Endothelial cell of umbilical vein (primary cell): Measurements from ENCODE around the gene BRD1. TPM values are rescaled to one million over a fixed set of nuclear protein-coding genes. Genes with fewer than 3 reads are reported as not detected.

Source experiments
- BruUV-seq: library from RNA; stranded (reverse); fragments of 400-500 nt; replicated peaks from 2 replicates; lab custom pipeline; 2021; lab: Mats Ljungman, UMichigan
- CTCF ChIA-PET: fragments of 300-600, 350-600 bp; sonication (Branson Sonifier 250); formaldehyde crosslinking; loops from one replicate; lab custom pipeline; 2021; ENCODE audit warnings: antibody characterized with exemption, inconsistent platforms; lab: Charles Lee
- POLR2A ChIA-PET: fragments of 300-600, 350-600 bp; sonication (Branson Sonifier 250); formaldehyde crosslinking; loops from one replicate; lab custom pipeline; 2021; ENCODE audit warnings: antibody characterized with exemption, inconsistent platforms; lab: Charles Lee
- DNase-seq: peaks from one replicate; pipeline ENCODE4 v3.0.0-alpha.2; 2011; ENCODE audit warnings: low read depth, low spot score
- FAIRE-seq: peaks from 2 replicates; lab custom pipeline; 2011; peaks lifted over from hg19 to GRCh38; lab: Jason Lieb, UNC
- H2AFZ ChIP-seq: 2 replicates; pipeline ENCODE4 v1.6.0; 2012; ENCODE audit warnings: low read depth, low read length, control low read depth, inconsistent platforms
- H3K27ac ChIP-seq: 2 replicates; pipeline ENCODE4 v1.5.1; 2011; ENCODE audit warnings: low read depth, mild to moderate bottlenecking, control low read depth, low read length, moderate library complexity; ENCODE audit not compliant: insufficient read depth
- H3K27me3 ChIP-seq, 2 experiments: 2 replicates each; pipeline versions ENCODE4 v1.6.0 to v1.6.1; 2011; ENCODE audit warnings: low read length in 2 of 2, mixed read lengths in 1 of 2; ENCODE audit not compliant: control insufficient read depth in 2 of 2, insufficient read depth in 2 of 2
- H3K36me3 ChIP-seq, 2 experiments: 2 replicates in 1 of 2; 3 replicates in 1 of 2; pipeline ENCODE4 v1.5.1; 2011; ENCODE audit warnings: low read length in 2 of 2, mild to moderate bottlenecking in 1 of 2, moderate library complexity in 1 of 2; ENCODE audit not compliant: control insufficient read depth in 2 of 2, insufficient read depth in 2 of 2; ENCODE audit errors: extremely low read depth in 1 of 2
- H3K4me1 ChIP-seq: 3 replicates; pipeline ENCODE4 v1.5.1; 2011; ENCODE audit warnings: mild to moderate bottlenecking, low read length; ENCODE audit not compliant: control insufficient read depth, insufficient read depth; ENCODE audit errors: extremely low read depth
- H3K4me2 ChIP-seq: 2 replicates; pipeline ENCODE4 v1.6.1; 2011; ENCODE audit warnings: low read length, control low read depth, mixed read lengths; ENCODE audit not compliant: insufficient read depth
- H3K4me3 ChIP-seq, 3 experiments: fragments of 200-600 bp in 1 of 3; sonication (generic), shearing (Covaris generic) in 1 of 3; replicated peaks in 1 of 3; 2 replicates each; pipeline ENCODE4 v1.5.1; 2011 to 2016; ENCODE audit warnings: control low read depth in 3 of 3, low read length in 3 of 3, mild to moderate bottlenecking in 2 of 3, inconsistent platforms in 1 of 3, low read depth in 1 of 3, moderate library complexity in 1 of 3; ENCODE audit not compliant: insufficient read depth in 1 of 3
- H3K79me2 ChIP-seq: 2 replicates; pipeline ENCODE4 v1.6.0; 2012; ENCODE audit warnings: low read length, inconsistent platforms; ENCODE audit not compliant: control insufficient read depth, insufficient read depth
- H3K9ac ChIP-seq: replicated peaks from 2 replicates; pipeline ENCODE3; 2011; ENCODE audit warnings: low read length, control low read depth; ENCODE audit not compliant: insufficient read depth; ENCODE audit errors: extremely low read depth
- H3K9me1 ChIP-seq: replicated peaks from 3 replicates; pipeline ENCODE4 v1.6.0; 2011; ENCODE audit warnings: mild to moderate bottlenecking, low read length; ENCODE audit not compliant: control insufficient read depth, insufficient read depth; ENCODE audit errors: extremely low read depth
- H3K9me3 ChIP-seq: replicated peaks from 2 replicates; pipeline ENCODE4 v1.5.1; 2012; ENCODE audit warnings: low read length, inconsistent platforms; ENCODE audit not compliant: control insufficient read depth, insufficient read depth
- H4K20me1 ChIP-seq: replicated peaks from 2 replicates; pipeline ENCODE3; 2011; ENCODE audit warnings: mild to moderate bottlenecking, low read length; ENCODE audit not compliant: control insufficient read depth, insufficient read depth; ENCODE audit errors: extremely low read depth
- CTCF ChIP-seq, 2 donors: IDR thresholded peaks; 1 replicate in 1 of 2; 2 replicates in 1 of 2; pipeline ENCODE4 v1.5.1; 2011; ENCODE audit warnings: low read length in 2 of 2, mild to moderate bottlenecking in 2 of 2, moderate library complexity in 2 of 2, control low read depth in 1 of 2, inconsistent platforms in 1 of 2, low read depth in 1 of 2; ENCODE audit not compliant: insufficient read depth in 1 of 2; ENCODE audit errors: extremely low read depth in 1 of 2
- EZH2 ChIP-seq: IDR thresholded peaks from 2 replicates; pipeline ENCODE4 v1.6.1; 2012; ENCODE audit warnings: borderline replicate concordance, low read depth, mild to moderate bottlenecking, moderate library complexity, low read length, inconsistent platforms; ENCODE audit not compliant: severe bottlenecking
- FOS ChIP-seq: IDR thresholded peaks from 2 replicates; pipeline ENCODE4 v1.6.1; 2011; ENCODE audit warnings: mild to moderate bottlenecking, low read length, moderate library complexity, borderline replicate concordance; ENCODE audit not compliant: insufficient read depth
- GATA2 ChIP-seq: IDR thresholded peaks from 2 replicates; pipeline ENCODE4 v1.7.0; 2011; ENCODE audit warnings: low read depth, mild to moderate bottlenecking, moderate library complexity, mixed read lengths, low read length; ENCODE audit not compliant: insufficient read length, insufficient read depth
- JUN ChIP-seq: IDR thresholded peaks from 2 replicates; pipeline ENCODE4 v1.6.1; 2011; ENCODE audit warnings: borderline replicate concordance, low read depth; ENCODE audit not compliant: insufficient read length, insufficient read depth
- MAX ChIP-seq: IDR thresholded peaks from 2 replicates; pipeline ENCODE4 v1.6.1; 2011; ENCODE audit not compliant: insufficient read depth, insufficient read length
- MYC ChIP-seq: IDR thresholded peaks from one replicate; pipeline ENCODE4 v1.6.1; 2011; ENCODE audit warnings: mild to moderate bottlenecking, low read depth, low read length
- POLR2A ChIP-seq: IDR thresholded peaks from 2 replicates; pipeline ENCODE4 v1.6.1; 2012; ENCODE audit warnings: low read depth, mild to moderate bottlenecking, control low read depth, low read length
- POLR2AphosphoS5 ChIP-seq: IDR thresholded peaks from 2 replicates; pipeline ENCODE4 v1.6.1; 2012; ENCODE audit warnings: low read depth, mild to moderate bottlenecking, control low read depth, low read length, moderate library complexity; ENCODE audit not compliant: insufficient read depth
- dilution Hi-C: fragments of 300-500 bp; cut with MboI; formaldehyde crosslinking; loops from one replicate; pipeline ENCODE4 v1.15.0; 2019; ENCODE audit warnings: low sequenced_read_pairs; ENCODE audit not compliant: extremely low pct_ligation_motif_present
- intact Hi-C: fragments of 100-400 bp; cut with micrococcal nuclease; formaldehyde crosslinking; loops from one replicate; pipeline ENCODE4 v1.10.0; 2022
- polyA plus RNA-seq, 4 experiments: library from polyadenylated mRNA; depleted of rRNA in 3 of 4; stranded (reverse) in 3 of 4; unstranded in 1 of 4; fragments of >200 nt; gene quantifications; 2 replicates each; pipeline versions ENCODE4 v1.2.1 to v1.2.3, GENCODE V29; 2011 to 2012; ENCODE audit warnings: missing spikeins in 1 of 4
- total RNA-seq: library from RNA; stranded (reverse); gene quantifications from 2 replicates; pipeline ENCODE4 v1.2.3, GENCODE V29; 2021

The BRD1 gene
- total and polyA plus RNA-seq, 2 donors (not counting 3 experiments of a cell fraction or from before 2014, with no cell fraction given), result 8.1 to 41.1 TPM

GRCh38 chr22:49761836-49762235 lies 65.8 kb downstream of the BRD1 start:
- TF ChIP-seq JUN, result no peak
- no peak for TF ChIP-seq POLR2AphosphoS5
- TF ChIP-seq EZH2, result no peak
- TF ChIP-seq FOS, result no peak
- no peak for TF ChIP-seq GATA2
- TF ChIP-seq CTCF (IDR thresholded peaks at IDR 0.05; ENCODE audit: extremely low read depth in 1 of 2, insufficient read depth in 1 of 2, low read depth in 1 of 2, low read length in 2 of 2), result no peak
- no peak for TF ChIP-seq POLR2A
- no peak for TF ChIP-seq MYC
- TF ChIP-seq MAX, result no peak
- H2AFZ ChIP-seq, result no peak overlapping the region
- H3K9me3 ChIP-seq, result no peaks in the 10 kb centered on the region
- H4K20me1 ChIP-seq, result no peaks in the 10 kb centered on the region
- intact Hi-C loops, result no loop called here
- H3K4me1 ChIP-seq, result no peaks in the 10 kb centered on the region
- no peaks in the 10 kb centered on the region for H3K27me3 ChIP-seq
- FAIRE-seq (no peak), DNase-seq (no peak)
- H3K9me1 ChIP-seq, result no peaks in the 10 kb centered on the region
- ChIA-PET CTCF (no interaction called here), POLR2A (no interaction called here)
- no peak overlapping the region for H3K9ac ChIP-seq
- no peak overlapping the region for H3K4me2 ChIP-seq
- no peaks in the 10 kb centered on the region for H3K36me3 ChIP-seq
- H3K79me2 ChIP-seq, result no peaks in the 10 kb centered on the region
- dilution Hi-C loops, result no loop called here
- no peak overlapping the region for H3K27ac ChIP-seq
- no peak overlapping the region for H3K4me3 ChIP-seq
- BruUV-seq, result no TSS peak
